ENCODE data around the gene HOXC9.
A peak's percentile ranks its signal among the peaks of the same experiment; 100 is the strongest.

- TF ChIP-seq CTCF (IDR thresholded peaks at IDR 0.05; ENCODE audit: low read depth, low read length, missing input control) (peak; percentile 21), YY1 (IDR thresholded peaks at IDR 0.05) (no peak), RAD21 (IDR thresholded peaks at IDR 0.05) (peak; percentile 47 to 61), JUND (IDR thresholded peaks at IDR 0.05) (no peak)
Observed at GRCh38 chr12:53989227-53990113, 10.5 kb upstream of the HOXC9 start.

All from liver (tissue), 3 donors.